ENCODE data around the gene GNG12. TPM values are rescaled to one million over a fixed set of nuclear protein-coding genes. Genes with fewer than 3 reads are reported as not detected.
A peak's percentile ranks its signal among the peaks of the same experiment; 100 is the strongest.

GNG12 gene
- total RNA-seq, 1 experiment from 2014 or later: 23.7 TPM

- Mint-ChIP-seq H3K36me3 (peaks cover 7% of the 10 kb centered on the region), H3K4me1 (peaks cover 70% of the 10 kb centered on the region), H3K27ac (no peak overlapping the region), H3K4me3 (no peak overlapping the region), H3K27me3 (ENCODE audit: low read depth) (no peaks in the 10 kb centered on the region), H3K9me3 (peaks cover 10% of the 10 kb centered on the region)
- no peak for TF ChIP-seq ATF2 (CRISPR knock-in tag; IDR thresholded peaks at IDR 0.05; ENCODE audit: borderline replicate concordance, low read depth)
- no peak for TF ChIP-seq RELA (CRISPR knock-in tag; IDR thresholded peaks at IDR 0.05; ENCODE audit: borderline replicate concordance)
- TF ChIP-seq ZNF512 (CRISPR knock-in tag; IDR thresholded peaks at IDR 0.05; ENCODE audit: borderline replicate concordance): no peak
- no peak for TF ChIP-seq E2F5 (CRISPR knock-in tag; IDR thresholded peaks at IDR 0.05)
- TF ChIP-seq ESRRA (CRISPR knock-in tag; IDR thresholded peaks at IDR 0.05; ENCODE audit: borderline replicate concordance): no peak
- TF ChIP-seq NR3C1 (CRISPR knock-in tag; conservative IDR thresholded peaks at IDR 0.05; ENCODE audit: low read depth): no peak
- TF ChIP-seq, protein P1, sequence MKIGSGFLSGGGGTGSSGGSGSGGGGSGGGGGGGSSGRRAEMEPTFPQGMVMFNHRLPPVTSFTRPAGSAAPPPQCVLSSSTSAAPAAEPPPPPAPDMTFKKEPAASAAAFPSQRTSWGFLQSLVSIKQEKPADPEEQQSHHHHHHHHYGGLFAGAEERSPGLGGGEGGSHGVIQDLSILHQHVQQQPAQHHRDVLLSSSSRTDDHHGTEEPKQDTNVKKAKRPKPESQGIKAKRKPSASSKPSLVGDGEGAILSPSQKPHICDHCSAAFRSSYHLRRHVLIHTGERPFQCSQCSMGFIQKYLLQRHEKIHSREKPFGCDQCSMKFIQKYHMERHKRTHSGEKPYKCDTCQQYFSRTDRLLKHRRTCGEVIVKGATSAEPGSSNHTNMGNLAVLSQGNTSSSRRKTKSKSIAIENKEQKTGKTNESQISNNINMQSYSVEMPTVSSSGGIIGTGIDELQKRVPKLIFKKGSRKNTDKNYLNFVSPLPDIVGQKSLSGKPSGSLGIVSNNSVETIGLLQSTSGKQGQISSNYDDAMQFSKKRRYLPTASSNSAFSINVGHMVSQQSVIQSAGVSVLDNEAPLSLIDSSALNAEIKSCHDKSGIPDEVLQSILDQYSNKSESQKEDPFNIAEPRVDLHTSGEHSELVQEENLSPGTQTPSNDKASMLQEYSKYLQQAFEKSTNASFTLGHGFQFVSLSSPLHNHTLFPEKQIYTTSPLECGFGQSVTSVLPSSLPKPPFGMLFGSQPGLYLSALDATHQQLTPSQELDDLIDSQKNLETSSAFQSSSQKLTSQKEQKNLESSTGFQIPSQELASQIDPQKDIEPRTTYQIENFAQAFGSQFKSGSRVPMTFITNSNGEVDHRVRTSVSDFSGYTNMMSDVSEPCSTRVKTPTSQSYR (CRISPR knock-in tag; IDR thresholded peaks at IDR 0.05): no peak
- TF ChIP-seq, protein P2, sequence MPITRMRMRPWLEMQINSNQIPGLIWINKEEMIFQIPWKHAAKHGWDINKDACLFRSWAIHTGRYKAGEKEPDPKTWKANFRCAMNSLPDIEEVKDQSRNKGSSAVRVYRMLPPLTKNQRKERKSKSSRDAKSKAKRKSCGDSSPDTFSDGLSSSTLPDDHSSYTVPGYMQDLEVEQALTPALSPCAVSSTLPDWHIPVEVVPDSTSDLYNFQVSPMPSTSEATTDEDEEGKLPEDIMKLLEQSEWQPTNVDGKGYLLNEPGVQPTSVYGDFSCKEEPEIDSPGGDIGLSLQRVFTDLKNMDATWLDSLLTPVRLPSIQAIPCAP (CRISPR knock-in tag; IDR thresholded peaks at IDR 0.05): no peak
- TF ChIP-seq ZNF425 (CRISPR knock-in tag; conservative IDR thresholded peaks at IDR 0.05): no peak
- no peak for TF ChIP-seq ZNF416 (CRISPR knock-in tag; IDR thresholded peaks at IDR 0.05)
- no peak for TF ChIP-seq NR1H2 (CRISPR knock-in tag; IDR thresholded peaks at IDR 0.05)
- TF ChIP-seq, protein P3, sequence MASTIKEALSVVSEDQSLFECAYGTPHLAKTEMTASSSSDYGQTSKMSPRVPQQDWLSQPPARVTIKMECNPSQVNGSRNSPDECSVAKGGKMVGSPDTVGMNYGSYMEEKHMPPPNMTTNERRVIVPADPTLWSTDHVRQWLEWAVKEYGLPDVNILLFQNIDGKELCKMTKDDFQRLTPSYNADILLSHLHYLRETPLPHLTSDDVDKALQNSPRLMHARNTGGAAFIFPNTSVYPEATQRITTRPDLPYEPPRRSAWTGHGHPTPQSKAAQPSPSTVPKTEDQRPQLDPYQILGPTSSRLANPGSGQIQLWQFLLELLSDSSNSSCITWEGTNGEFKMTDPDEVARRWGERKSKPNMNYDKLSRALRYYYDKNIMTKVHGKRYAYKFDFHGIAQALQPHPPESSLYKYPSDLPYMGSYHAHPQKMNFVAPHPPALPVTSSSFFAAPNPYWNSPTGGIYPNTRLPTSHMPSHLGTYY (CRISPR knock-in tag; IDR thresholded peaks at IDR 0.05): no peak
- ChIA-PET CTCF (interaction anchor here (0.7 kb wide), 2 partner anchors 77 to 281 kb away, joined by 3 to 8 read pairs; no protein-coding TSS in a partner anchor), POLR2A (no interaction called here)
- DNase-seq (ENCODE audit: low spot score): no peak
- peak; percentile 43; the same call in 1 of the 2 replicates for ATAC-seq
Measured at GRCh38 chr1:67818725-67819301, 14.5 kb downstream of the GNG12 start.

- ChIA-PET CTCF (interaction anchor here (0.7 kb wide), 2 partner anchors 78 to 281 kb away, joined by 3 to 8 read pairs; no protein-coding TSS in a partner anchor), POLR2A (no interaction called here)
- peaks cover 10% of the 10 kb centered on the region for H3K9me3 Mint-ChIP-seq
- peaks cover 7% of the 10 kb centered on the region for H3K36me3 Mint-ChIP-seq
- peaks cover 63% of the 10 kb centered on the region for H3K4me1 Mint-ChIP-seq
- H3K4me3 Mint-ChIP-seq: no peak overlapping the region
- DNase-seq (ENCODE audit: low spot score) (no peak), ATAC-seq (no peak)
- H3K27ac Mint-ChIP-seq: peak overlapping the region; percentile 73; the same call in 1 of the 2 replicates
- no peaks in the 10 kb centered on the region for H3K27me3 Mint-ChIP-seq (ENCODE audit: low read depth)
- TF ChIP-seq TP53 (CRISPR knock-in tag; IDR thresholded peaks at IDR 0.05) (no peak), FOXP1 (CRISPR knock-in tag; IDR thresholded peaks at IDR 0.05; ENCODE audit: borderline replicate concordance) (no peak), PREB (CRISPR knock-in tag; IDR thresholded peaks at IDR 0.05; ENCODE audit: borderline replicate concordance) (no peak), ZNF425 (CRISPR knock-in tag; conservative IDR thresholded peaks at IDR 0.05) (no peak)
Measured at GRCh38 chr1:67818162-67818561, 15.1 kb downstream of the GNG12 start.
